NCI-H2227 treated with DMSO at 0.1 percent for 48 hours (cell line): Measurements from ENCODE around the gene STK24.

Experiments used
- DNase-seq: peaks from one replicate; lab custom pipeline; 2025; lab: John Stamatoyannopoulos, UW

The STK24 gene

GRCh38 chr13:98471934-98472333, 105.0 kb downstream of the STK24 start:
- no peak for DNase-seq

- no peak for DNase-seq
Observed at GRCh38 chr13:98470920-98471319, 106.0 kb downstream of the STK24 start.

- DNase-seq, result no peak
Observed at GRCh38 chr13:98468929-98469328, 108.0 kb downstream of the STK24 start.

- DNase-seq, result no peak
Observed at GRCh38 chr13:98468361-98468760, 108.5 kb downstream of the STK24 start.

- no peak for DNase-seq
Observed at GRCh38 chr13:98467263-98467985, 109.5 kb downstream of the STK24 start.

GRCh38 chr13:98466634-98467236, 110.2 kb downstream of the STK24 start:
- no peak for DNase-seq

- no peak for DNase-seq
Observed at GRCh38 chr13:98462946-98463345, 114.0 kb downstream of the STK24 start.

GRCh38 chr13:98462241-98462882, 114.5 kb downstream of the STK24 start:
- DNase-seq, result no peak

- no peak for DNase-seq
Observed at GRCh38 chr13:98461486-98462240, 115.2 kb downstream of the STK24 start.

- DNase-seq, result no peak
Observed at GRCh38 chr13:98460516-98460915, 116.4 kb downstream of the STK24 start.

- no peak for DNase-seq
Observed at GRCh38 chr13:98459721-98460370, 117.1 kb downstream of the STK24 start.

GRCh38 chr13:98459171-98459681, 117.7 kb downstream of the STK24 start:
- DNase-seq, result no peak

GRCh38 chr13:98458431-98458830, 118.5 kb downstream of the STK24 start:
- no peak for DNase-seq

GRCh38 chr13:98457053-98457452, 119.9 kb downstream of the STK24 start:
- DNase-seq, result no peak

- DNase-seq, result no peak
Observed at GRCh38 chr13:98456413-98456845, 120.5 kb downstream of the STK24 start.

GRCh38 chr13:98454389-98454881, 122.5 kb downstream of the STK24 start:
- no peak for DNase-seq

GRCh38 chr13:98452851-98453843, 123.8 kb downstream of the STK24 start:
- DNase-seq, result no peak

- no peak for DNase-seq
Observed at GRCh38 chr13:98451676-98452470, 125.0 kb downstream of the STK24 start.

- no peak for DNase-seq
Observed at GRCh38 chr13:98450539-98451111, 126.3 kb downstream of the STK24 start.
